OCI-LY3 (cell line): ENCODE measurements around the gene ZNF562.
"Not testable (repeated sequence)": the region's sequence is repeated elsewhere in the genome, so short reads cannot be mapped to it uniquely, and the experiment has no call there.

ENCODE experiments used
- H2AFZ ChIP-seq: fragments of 200-600, 300-600 bp; shearing (Covaris generic); 2 replicates; pipeline ENCODE4 v1.6.0; 2014; ENCODE audit warnings: antibody characterized with exemption, low read depth, low read length
- H3K27ac ChIP-seq: fragments of 200-600, 300-600 bp; sonication (generic); 2 replicates; pipeline ENCODE4 v1.5.1; 2014; ENCODE audit warnings: mild to moderate bottlenecking, low read length, moderate library complexity, mixed read lengths
- H3K27me3 ChIP-seq: fragments of 200-600, 300-600 bp; sonication (generic); 2 replicates; pipeline ENCODE4 v1.6.1; 2014; ENCODE audit warnings: low read depth, low read length, mixed read lengths
- H3K36me3 ChIP-seq: fragments of 200-600, 300-600 bp; sonication (generic); replicated peaks from 2 replicates; pipeline ENCODE3; 2014; ENCODE audit warnings: low read depth, low read length, mixed read lengths
- H3K4me1 ChIP-seq: fragments of 300-600, 200-600 bp; sonication (generic); 2 replicates; pipeline ENCODE4 v1.6.1; 2014; ENCODE audit warnings: low read length, mixed read lengths
- H3K4me2 ChIP-seq: fragments of 200-600, 300-600 bp; sonication (generic); 2 replicates; pipeline ENCODE4 v1.6.1; 2014; ENCODE audit warnings: low read length, mixed read lengths
- H3K4me3 ChIP-seq: fragments of 300-600, 200-600 bp; sonication (generic); 2 replicates; pipeline ENCODE4 v1.5.1; 2014; ENCODE audit warnings: antibody characterized with exemption, mild to moderate bottlenecking, low read length, moderate library complexity
- H3K79me2 ChIP-seq: fragments of 300-600, 200-600 bp; shearing (Covaris generic); 2 replicates; pipeline ENCODE4 v1.6.1; 2014; ENCODE audit warnings: mild to moderate bottlenecking, low read length, mixed read lengths
- H3K9ac ChIP-seq: fragments of 300-600, 200-600 bp; shearing (Covaris generic); 2 replicates; pipeline ENCODE4 v1.6.0; 2014; ENCODE audit warnings: mild to moderate bottlenecking, low read length, moderate library complexity
- H3K9me3 ChIP-seq: fragments of 200-600, 300-600 bp; shearing (Covaris generic); 2 replicates; pipeline ENCODE4 v1.6.1; 2014; ENCODE audit warnings: low read length, mixed read lengths; ENCODE audit not compliant: insufficient read depth
- H4K20me1 ChIP-seq: fragments of 200-600, 300-600 bp; sonication (generic); 2 replicates; pipeline ENCODE4 v1.6.1; 2016; ENCODE audit warnings: low read length, mixed read lengths; ENCODE audit not compliant: insufficient read depth
- CTCF ChIP-seq: fragments of 200-600, 300-600 bp; sonication (generic); IDR thresholded peaks from 2 replicates; pipeline ENCODE4 v1.5.1; 2014; ENCODE audit warnings: antibody characterized with exemption, low read length, low read depth
- EZH2phosphoT487 ChIP-seq: fragments of 200-600 bp; shearing (Covaris generic); IDR thresholded peaks from 2 replicates; pipeline ENCODE4 v1.6.1; 2018; ENCODE audit warnings: antibody characterized with exemption, mixed run types, low read depth

Gene ZNF562

GRCh38 chr19:9658769-9659168, 16.1 kb downstream of the ZNF562 start:
- TF ChIP-seq CTCF (no peak), EZH2phosphoT487 (no peak)
- Histone ChIP-seq H3K4me3 (no peak overlapping the region), H3K79me2 (peaks cover 51% of the 10 kb centered on the region), H3K9me3 (no peaks in the 10 kb centered on the region), H3K27me3 (no peaks in the 10 kb centered on the region), H3K4me1 (no peaks in the 10 kb centered on the region), H3K9ac (no peak overlapping the region), H4K20me1 (peaks cover 14% of the 10 kb centered on the region), H2AFZ (no peak overlapping the region), H3K27ac (no peak overlapping the region), H3K4me2 (no peak overlapping the region), H3K36me3 (peaks cover 34% of the 10 kb centered on the region)

- not testable (repeated sequence) for H3K27ac ChIP-seq, H3K4me2 ChIP-seq, H4K20me1 ChIP-seq, H3K4me1 ChIP-seq, H3K4me3 ChIP-seq, H3K9me3 ChIP-seq, H2AFZ ChIP-seq, H3K27me3 ChIP-seq, H3K9ac ChIP-seq
- H3K36me3 ChIP-seq, result peaks cover 58% of the 10 kb centered on the region
- H3K79me2 ChIP-seq, result peaks cover 37% of the 10 kb centered on the region
These were observed 21.8 kb downstream of the ZNF562 start for GRCh38 chr19:9653066-9653555.

GRCh38 chr19:9651464-9651863, 23.4 kb downstream of the ZNF562 start:
- H3K9ac ChIP-seq, H3K27ac ChIP-seq, H3K27me3 ChIP-seq, H3K4me1 ChIP-seq, H3K4me3 ChIP-seq, H4K20me1 ChIP-seq, H3K9me3 ChIP-seq, H3K4me2 ChIP-seq, H2AFZ ChIP-seq: not testable (repeated sequence)
- Histone ChIP-seq H3K79me2 (peaks cover 40% of the 10 kb centered on the region), H3K36me3 (peaks cover 51% of the 10 kb centered on the region)

GRCh38 chr19:9650345-9650744, 24.6 kb downstream of the ZNF562 start:
- Histone ChIP-seq H3K4me2 (no peak overlapping the region), H4K20me1 (0 out of 2 replicates have a peak, but pooled peaks cover 3% of the 10 kb centered on the region), H3K27me3 (no peaks in the 10 kb centered on the region), H3K9me3 (no peaks in the 10 kb centered on the region), H3K79me2 (peaks cover 40% of the 10 kb centered on the region), H3K4me3 (no peak overlapping the region), H3K36me3 (peaks cover 41% of the 10 kb centered on the region), H3K27ac (no peak overlapping the region), H3K4me1 (no peaks in the 10 kb centered on the region), H2AFZ (no peak overlapping the region), H3K9ac (no peak overlapping the region)
- TF ChIP-seq CTCF (no peak), EZH2phosphoT487 (no peak)

- Histone ChIP-seq H3K4me2 (no peak overlapping the region), H3K9ac (no peak overlapping the region), H3K27me3 (no peaks in the 10 kb centered on the region), H3K9me3 (0 out of 2 replicates have a peak, but pooled peaks cover 7% of the 10 kb centered on the region), H3K4me1 (no peaks in the 10 kb centered on the region), H3K4me3 (no peak overlapping the region), H4K20me1 (0 out of 2 replicates have a peak, but pooled peaks cover 3% of the 10 kb centered on the region), H2AFZ (no peak overlapping the region), H3K79me2 (peaks cover 21% of the 10 kb centered on the region), H3K27ac (no peak overlapping the region), H3K36me3 (peaks cover 33% of the 10 kb centered on the region)
- TF ChIP-seq CTCF, result no peak
- no peak for TF ChIP-seq EZH2phosphoT487
These were observed 29.4 kb downstream of the ZNF562 start for GRCh38 chr19:9645472-9645871.
